GM19467 (cell line): ENCODE measurements around the gene TMEM208.

Experiments used
- ATAC-seq: cut with Tn5 transposase; IDR thresholded peaks from one replicate; pipeline ENCODE4 v1.9.1; 2021; ENCODE audit warnings: mild to moderate bottlenecking, moderate library complexity; ENCODE audit not compliant: unreplicated experiment

Gene TMEM208

DNA sequence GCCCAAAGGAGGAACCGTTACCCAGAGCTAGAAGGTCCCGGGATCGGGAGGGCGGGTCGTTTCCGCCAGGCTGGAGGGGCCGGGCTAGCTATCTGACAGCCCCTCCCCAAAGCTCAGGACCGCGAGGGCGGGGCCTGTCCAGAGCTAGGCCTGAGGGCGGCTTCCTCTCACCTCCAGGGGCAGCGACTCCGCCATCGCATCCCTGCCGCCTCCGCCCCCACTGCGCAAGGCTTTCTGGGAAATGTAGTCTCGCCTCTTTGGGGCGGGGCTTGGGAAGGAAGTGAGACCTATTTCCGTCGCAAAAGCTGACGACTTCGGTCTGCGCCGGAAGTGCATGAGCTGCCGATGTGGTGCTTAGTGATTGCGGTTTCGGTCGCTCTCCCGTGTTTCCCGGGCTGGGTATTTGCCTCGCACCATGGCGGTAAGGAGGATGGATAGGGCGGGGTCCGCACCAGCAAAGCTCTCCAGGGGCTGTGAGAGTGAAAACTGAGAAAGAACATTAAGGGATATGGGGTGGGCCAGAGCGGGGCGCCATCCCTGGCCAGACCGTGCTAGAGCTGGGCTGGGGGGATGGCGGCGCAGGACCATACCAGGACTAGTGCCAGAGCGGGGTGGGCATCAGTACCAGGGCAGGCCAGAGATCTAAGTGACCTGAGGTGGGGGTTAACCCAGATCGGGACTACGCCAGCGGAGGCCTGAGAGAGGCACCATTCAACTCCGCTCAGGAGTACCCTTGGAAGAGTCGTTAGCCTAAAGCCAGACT lies at the start of gene TMEM208:
Gene TMEM208, plus strand, starts transcription at position 327 of the 763 bp plus-strand sequence. Its CDS starts 89 bp downstream, at position 416.
- ATAC-seq: peak; percentile 79

DNA sequence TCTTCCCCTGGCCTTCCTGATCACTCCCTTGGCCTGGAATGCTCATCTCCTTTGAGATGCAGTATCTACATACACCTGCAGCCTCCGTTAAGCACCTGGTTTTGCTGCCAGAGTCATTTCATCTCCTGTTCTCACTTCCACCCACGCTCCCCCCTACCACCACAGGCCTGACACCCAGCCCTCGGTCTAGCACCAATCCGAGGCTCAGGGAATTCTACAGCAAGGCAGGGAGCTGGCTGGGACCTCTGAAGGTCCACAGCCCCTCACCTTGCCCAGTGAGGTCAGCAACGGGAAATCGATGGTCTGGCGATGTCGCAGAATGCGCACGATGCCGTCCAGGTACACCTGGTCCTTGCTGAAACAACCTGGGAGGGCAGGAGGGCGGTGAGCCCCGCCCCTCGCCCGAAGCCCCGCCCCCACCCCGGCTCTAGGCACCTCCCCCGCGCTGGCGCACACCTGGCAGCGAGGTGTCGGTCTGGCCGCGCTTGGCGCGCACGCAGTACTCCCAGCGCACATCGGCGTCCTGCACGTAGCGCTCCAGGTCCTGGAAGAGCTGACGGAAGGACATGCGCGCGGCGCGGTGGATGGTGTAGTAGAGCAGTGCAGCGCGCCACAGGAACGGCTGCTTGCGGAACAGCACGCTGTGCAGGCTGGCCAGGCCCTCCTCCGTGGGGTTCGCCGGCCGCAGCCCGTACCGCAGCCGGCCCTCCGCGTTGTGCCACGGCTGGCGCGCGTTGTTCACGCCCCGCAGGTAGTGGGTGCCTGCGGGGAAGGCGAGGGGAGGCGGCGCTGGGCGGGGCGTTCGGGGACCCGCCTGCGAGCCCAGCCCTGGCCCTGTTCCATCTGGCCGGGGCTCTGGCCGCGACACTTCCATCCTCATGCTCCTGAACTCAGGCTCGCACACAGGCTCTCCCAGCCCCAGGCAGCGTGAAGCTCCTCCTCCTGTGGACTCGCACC lies 48.9 kb upstream of the TMEM208 start:
- no peak for ATAC-seq

DNA sequence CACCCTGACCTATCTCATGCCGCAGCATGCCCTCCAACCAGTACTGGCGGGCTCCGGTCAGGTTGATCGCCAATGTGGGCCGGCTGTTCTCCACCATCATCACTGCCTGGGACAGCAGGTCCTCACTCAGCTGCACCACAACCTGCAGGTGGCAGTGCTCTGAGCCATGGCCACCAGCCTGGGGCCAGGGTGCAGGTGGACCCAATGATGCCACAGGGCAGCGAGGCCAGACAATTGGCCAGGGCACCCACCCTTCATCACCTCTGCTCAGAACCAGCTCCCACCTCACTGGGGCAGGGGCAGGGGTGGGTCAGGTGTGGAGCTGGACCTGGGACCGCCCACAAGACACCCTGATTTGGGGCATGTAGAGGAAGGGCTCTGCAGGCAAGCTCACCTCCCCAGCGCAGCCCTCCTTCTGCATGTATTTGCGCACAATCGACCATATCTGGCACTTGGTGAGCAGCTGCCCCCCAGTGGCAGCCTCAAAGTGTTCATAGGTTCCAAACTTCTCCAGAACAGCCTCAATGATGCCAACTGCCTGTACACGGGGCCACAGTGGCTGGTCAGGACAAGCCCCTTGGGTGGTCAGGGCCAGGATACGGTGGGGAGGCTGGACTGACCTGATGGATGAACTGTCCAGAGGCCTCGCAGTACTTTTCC lies 47.4 kb upstream of the TMEM208 start:
- ATAC-seq: no peak

DNA sequence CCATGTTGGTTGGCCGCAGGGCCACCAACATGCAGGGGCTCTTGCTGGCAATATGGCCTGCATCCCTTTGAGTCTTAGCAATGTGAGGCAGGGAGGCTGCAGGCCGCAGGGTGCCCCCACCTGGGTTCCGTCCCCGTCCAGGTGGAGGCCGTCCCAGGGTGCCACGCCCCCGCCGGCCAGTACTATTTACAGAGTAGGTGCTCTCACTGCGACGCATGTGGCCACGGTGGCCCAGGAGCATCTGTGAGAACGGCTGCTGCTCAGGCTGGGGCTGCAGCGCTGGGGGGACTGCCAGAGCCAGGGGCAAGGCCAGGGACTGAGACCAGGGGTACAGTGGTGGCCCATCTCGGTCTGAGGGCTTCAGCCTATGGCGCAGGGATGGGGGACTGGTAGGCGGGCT lies 46.8 kb upstream of the TMEM208 start:
- ATAC-seq: no peak

DNA sequence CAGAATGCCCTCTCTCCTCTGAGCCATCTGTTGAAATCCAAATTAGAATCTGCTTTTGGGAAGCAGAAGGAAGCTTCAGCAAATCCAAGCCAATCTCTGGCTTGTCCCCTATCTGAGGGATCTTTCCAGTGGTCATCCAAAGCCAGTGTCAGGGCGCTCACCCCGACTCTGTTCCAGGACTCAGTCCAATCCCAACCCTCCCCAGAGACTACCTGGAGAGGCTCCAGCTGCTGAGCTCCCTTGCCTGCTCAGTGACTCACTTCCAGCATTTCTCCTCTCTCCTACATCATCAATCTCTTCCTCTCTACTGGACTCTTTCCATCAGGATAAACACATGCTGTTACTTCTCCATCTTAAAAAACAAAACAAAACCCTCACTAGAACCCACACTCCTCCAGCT lies 45.6 kb upstream of the TMEM208 start:
- ATAC-seq: no peak

DNA sequence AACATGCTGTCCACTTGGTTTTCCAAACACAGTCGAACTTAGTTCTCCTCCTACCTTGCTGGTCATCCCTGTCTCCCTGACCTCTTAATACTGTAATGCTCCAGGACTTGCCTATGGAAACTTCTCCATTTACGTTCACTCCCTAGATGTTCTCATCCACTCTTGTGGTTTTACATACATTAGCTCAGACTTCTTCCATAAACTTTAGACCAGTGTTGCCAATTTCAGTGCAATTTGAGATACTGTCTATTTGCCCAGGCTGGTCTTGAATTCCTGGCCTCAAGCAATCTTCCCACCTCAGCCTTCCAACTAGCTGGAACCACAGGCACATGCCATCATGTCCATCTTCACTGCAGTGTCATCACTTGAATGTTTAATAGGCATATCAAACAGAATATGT lies 44.6 kb upstream of the TMEM208 start:
- no peak for ATAC-seq

DNA sequence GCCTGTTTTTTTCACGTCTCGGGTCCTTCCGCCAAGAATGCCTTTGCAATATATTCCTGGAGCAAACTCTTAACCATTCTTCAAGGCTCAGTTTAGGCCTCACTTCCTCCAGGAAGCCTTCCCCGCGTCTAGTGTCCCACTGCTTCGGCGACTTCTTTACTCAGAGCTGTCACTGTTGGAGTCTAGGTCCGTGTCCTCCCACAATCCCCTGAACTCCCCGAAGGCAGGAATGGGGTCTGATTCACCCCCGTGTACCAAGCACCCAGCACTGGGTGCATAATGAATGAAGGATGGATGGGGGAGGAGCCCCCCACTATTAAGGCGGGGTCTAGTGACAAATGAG lies 43.7 kb upstream of the TMEM208 start:
- ATAC-seq: no peak

DNA sequence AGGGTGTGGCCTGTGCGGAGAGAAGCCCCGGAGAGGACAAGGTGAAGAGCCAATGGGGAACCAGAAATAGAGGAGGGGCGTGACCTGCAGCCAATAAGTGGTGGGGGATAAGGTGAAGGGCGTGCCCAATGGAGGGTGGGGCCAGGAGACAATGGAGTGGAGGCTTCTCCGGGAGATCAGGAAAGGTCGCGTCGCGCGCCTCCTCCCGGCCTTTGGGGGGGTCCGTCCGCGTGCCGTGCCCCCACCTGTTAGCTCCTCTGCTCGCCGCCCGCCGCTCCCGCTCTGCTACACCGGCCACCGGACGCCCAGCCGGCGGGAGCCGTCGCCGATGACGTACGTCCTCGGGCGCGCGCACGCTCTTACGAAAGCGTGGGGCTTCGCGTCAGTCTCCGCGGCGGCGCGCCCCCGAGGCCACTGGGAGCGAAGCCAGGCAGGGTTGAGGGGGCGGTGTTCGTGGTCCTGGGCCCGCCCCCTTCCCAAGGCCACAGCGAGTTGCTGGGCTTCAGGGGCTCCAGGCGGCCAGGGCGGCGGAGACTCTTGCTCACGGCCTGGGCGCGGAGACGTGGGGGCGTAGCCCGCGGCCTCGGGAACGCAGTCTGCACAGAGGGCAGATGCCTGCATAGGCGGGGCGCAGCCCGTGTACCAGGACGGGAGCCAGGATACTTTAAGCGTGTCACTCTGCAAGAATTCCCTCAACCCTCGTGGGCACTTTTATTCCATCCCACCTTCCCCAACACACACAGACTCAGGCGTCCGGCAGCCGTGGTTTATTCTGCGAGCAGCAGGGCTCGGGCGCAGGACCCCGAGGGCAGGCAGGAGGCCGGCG lies 43.1 kb upstream of the TMEM208 start, which contains the start of gene MATCAP1:
Gene MATCAP1, minus strand, starts transcription at position 337 of the 826 bp plus-strand sequence. CDS start 3,353 bp downstream, outside the sequence.
- peak; percentile 78 for ATAC-seq

DNA sequence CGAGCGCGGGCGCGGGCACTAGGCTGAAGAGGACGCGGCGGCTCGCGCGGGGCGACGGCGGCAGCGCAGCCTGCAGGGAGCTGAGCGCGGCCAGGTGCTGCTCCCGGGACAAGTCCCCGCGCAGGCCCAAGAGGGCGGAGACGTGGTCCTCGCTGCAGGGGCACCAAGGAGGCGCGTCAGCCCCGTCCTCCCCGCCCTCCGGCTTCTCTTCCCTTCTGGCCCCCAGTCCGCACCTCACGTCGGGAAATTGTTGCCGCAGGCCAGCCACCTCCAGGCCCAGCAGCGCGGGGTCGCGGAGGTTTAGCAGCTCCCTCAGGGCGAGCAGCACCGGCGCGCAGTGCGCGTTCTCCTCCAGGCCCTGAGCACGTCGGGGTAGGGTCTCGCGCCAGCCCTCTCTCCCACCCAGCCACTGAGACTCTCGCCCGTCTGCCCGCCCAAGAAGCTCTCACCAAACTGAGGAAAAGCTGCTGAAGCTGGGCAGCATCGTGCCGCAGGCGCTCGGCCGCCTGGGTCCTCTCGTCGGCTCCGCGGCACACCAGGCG lies 42.4 kb upstream of the TMEM208 start:
- no peak for ATAC-seq

DNA sequence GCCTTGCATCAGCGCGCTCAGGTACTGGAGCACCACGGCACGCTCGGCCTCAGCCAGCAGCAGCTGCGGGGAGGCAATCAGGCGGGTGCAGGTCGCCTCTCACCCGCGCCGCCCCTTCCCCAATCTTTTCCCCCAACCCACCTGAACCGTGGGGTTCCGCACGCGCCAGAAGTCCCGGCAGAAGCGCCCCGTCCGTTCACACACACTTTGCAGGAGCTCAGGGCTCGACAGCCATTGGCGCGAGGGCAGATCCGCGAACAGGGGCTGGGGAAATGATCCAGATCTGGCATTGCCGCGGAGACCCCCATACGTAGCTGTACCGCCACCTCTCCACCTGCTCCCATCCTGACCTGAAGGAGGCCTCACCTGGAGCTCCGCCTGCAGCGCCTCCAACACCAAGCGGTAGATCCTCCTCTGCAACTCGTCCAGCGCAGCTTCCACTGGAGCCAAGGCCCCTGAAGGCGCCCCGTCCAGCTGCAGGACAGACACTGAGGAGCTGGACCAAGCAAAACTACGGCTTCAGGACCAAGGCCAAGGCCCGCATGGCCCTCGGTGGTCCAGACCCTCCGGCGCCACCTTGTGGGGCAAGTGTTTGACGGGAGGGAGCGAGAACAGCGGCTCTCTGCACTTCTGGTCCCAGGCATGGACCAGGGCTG lies 41.8 kb upstream of the TMEM208 start:
- ATAC-seq: no peak

DNA sequence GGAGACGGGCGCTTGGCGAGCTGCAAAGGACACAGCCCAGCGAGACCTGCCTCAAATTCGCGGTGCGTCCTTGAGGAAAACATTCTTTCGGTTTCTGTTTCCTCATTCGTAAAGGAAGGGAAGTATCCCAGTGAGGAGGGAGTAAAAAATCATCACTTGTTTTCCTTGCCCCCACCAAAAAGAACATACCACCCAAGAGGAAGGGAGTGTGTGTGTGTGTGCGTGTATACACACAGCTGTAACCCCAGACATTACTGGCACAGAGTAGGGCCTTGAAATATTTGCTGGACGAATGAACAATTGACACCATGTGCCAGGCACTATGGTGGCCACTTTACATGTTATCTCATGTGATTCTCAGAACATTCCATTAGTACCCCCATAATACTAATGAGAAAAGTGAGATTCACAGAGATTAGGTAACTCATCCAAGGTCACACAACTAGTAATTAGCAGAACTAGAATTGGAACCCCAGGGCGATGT lies 41.2 kb upstream of the TMEM208 start:
- no peak for ATAC-seq

DNA sequence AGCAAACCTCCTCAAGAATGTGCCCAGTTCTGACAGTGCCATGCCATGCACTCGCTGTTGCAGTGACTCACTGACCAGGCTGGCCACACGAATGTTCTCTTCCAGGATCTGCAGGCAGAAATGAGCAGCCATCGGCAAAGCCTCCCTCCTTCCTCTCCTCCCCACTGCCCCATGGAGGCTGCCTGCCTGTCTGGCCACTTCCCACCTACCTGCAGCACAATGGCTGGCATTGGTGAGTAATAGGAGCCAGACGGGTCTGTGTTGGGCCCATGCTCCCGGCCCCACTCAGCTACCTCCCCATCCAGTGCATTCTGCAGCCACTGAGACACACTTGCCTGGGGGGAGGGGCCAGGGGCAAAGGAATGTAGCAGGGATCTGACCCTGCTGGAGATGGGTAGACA lies 40.4 kb upstream of the TMEM208 start:
- no peak for ATAC-seq

DNA sequence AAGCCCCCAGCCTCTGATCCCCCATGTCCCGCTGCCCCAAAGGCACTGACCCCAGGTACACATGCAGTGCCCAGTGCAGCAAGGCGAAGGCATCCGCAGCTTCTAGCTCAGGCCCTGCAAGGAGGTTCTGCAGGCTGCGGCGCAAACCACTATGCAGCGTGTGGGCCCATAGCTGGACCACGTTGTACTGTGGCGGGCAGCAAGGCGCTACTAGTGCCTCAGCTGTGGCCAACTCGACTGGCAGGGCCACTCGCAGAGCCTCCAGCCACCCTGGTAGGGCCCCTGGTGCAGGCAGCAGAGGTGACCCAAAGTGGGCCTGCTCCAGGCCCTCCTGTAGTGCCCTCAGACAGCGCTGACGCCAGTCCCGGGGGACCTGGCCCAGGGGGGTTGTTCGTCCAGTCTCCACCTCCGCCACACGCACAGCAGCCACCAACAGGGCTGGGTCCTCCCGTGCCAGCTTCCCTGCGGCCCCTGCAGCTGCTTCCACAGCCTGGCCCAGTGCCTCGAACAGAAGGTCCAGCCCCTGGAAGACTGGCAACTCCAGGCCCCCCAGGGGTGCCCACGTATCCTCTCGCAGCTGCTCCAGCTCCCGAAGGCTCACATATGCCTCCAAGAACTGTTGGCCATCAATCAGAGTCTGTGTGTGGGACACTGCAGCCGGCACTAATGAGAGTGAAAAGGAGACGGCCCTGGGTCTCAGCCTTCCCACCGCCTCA lies 39.6 kb upstream of the TMEM208 start:
- no peak for ATAC-seq

DNA sequence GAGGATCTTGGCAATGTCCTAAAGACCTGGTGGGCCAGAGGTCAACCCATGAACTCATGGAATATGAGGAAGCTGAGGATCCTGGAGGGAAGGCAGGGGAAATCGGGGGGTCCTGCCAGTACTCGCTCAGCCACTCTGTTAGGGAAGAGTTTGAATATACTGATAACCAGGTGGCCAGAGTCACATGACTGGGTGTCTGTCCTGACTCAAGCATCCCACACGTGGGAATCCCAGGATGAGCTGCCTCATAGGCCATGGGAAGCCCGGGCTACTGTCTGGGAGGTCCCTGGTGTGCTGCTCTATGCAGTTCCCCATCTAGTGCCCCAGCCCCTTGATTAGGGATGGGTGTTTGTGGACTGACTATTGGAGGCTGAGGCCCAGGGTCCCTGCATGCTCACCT lies 38.6 kb upstream of the TMEM208 start:
- no peak for ATAC-seq

DNA sequence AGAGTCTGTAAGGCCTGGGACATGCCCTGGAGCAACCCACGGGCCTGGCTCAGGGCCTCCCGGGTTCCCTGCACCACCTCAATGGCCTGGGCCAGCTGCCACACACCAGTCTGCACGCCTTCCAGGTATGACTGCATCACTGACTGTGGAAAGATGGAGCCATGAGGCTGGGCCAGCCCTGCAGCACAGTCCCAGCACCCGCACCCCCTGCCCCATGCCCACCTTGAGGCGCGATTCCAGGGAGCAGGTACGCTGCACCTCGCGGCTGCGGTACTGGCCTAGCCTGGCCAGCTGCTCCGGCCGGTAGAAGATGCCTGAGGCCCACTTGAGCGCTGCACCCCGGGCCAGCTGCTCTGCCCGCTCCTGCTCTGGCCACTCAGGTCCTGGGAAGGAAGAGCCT lies 38.1 kb upstream of the TMEM208 start:
- ATAC-seq: no peak

DNA sequence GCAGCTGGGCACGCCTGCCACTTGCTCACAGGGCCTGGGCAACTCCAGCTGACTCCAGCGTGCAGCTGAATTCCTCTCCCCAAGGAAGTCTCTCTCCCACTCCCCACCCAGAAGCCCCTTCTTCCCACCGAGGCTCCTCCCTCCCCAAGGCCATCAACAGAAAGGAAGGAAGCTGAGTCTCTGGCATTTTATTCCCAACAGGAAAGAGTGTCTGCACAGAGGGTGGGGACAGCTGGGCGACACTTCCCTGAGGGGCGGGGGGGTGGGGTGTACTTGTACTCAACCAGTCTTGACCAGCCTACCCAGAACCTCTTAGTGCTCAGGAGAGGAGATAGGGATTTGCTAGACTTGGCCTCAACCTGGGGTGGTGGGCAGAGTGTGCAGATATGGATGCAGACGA lies 36.9 kb upstream of the TMEM208 start, which contains the start of gene EXOC3L1:
Gene EXOC3L1, minus strand, starts transcription at position 96 of the 400 bp plus-strand sequence. CDS start 460 bp downstream, outside the sequence.
- ATAC-seq: no peak

DNA sequence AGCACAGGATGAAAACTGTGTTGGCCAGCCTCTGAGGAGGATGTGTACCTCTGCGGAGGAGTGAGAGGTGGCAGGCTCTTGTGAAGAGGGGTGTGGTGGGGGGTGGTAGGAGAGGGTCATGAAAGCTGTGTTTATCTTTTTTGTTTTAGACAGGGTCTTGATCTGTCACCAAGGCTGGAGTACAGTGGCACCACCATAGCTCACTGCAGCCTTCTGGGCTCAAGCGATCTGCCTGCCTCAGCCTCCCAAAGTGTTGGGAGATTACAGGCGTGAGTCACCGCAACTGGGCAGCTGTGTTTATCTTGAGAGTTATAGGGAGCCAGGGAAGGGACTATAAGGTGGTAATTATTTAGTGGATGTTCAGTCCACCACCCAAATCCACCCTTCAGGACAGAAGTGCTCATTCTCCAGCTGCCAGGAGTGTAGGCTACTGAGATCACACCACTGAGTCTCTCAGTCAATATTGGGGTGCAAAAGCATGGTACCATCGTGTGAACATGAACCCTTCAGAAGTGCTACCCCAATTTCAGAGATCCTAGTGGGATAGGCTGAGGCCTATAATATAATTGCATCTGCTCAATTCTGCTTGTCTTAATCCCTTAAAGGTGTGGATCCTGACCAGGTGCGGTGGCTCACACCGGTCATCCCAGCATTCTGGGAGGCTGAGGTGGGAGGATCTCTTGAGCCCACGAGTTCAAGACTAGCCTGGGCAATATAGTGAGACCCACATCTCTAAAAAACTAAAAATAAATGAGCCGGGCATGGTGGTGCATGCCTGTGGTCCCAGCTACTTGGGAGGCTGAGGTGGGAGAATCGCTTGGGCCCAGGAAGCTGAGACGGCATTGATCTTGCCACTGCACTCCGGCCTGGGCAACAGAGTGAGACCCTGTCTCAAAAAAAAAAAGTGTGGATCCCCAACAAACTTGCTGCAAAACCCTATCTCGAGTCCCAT lies 36.2 kb upstream of the TMEM208 start:
- ATAC-seq: no peak
